ENCODE measurements around the gene DMAC2.
"Not testable (repeated sequence)": the region's sequence is repeated elsewhere in the genome, so short reads cannot be mapped to it uniquely, and the experiment has no call there.

The DMAC2 gene

DNA sequence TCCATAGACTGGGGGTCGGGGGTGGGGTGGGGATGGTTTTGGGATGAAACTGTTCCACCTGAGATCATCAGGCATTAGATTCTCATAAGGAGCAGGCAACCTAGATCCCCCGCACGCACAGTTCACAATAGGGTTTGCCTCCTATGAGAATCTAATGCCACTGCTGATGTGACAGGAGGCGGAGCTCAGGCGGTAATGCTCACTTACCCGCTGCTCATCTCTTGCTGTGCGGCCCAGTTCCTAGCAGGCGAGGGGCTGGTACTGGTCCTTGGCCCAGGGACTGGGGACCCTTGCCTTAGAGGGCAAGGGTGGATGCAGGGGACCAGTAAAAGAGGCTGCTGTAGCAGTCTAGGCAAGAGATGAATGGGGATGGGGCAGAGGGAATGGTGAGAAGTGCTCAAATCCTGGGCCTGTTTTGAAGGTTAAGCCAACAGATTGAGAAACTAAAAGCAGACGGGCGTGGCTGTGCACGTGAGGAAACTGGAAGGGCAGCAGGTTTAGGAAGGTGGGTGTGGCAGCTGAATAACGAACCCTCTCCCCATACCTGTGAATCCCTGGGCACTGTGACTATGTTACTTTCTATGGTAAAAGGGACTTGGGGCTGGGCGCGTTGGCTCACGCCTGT, 1.7 kb upstream of the DMAC2 start:
- TF ChIP-seq, protein P1, sequence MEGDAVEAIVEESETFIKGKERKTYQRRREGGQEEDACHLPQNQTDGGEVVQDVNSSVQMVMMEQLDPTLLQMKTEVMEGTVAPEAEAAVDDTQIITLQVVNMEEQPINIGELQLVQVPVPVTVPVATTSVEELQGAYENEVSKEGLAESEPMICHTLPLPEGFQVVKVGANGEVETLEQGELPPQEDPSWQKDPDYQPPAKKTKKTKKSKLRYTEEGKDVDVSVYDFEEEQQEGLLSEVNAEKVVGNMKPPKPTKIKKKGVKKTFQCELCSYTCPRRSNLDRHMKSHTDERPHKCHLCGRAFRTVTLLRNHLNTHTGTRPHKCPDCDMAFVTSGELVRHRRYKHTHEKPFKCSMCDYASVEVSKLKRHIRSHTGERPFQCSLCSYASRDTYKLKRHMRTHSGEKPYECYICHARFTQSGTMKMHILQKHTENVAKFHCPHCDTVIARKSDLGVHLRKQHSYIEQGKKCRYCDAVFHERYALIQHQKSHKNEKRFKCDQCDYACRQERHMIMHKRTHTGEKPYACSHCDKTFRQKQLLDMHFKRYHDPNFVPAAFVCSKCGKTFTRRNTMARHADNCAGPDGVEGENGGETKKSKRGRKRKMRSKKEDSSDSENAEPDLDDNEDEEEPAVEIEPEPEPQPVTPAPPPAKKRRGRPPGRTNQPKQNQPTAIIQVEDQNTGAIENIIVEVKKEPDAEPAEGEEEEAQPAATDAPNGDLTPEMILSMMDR (IDR thresholded peaks at IDR 0.05; ENCODE audit: low read depth, low read length), result no peak
- no peak overlapping the region for H3K4me3 ChIP-seq (ENCODE audit: low read depth, low read length)

DNA sequence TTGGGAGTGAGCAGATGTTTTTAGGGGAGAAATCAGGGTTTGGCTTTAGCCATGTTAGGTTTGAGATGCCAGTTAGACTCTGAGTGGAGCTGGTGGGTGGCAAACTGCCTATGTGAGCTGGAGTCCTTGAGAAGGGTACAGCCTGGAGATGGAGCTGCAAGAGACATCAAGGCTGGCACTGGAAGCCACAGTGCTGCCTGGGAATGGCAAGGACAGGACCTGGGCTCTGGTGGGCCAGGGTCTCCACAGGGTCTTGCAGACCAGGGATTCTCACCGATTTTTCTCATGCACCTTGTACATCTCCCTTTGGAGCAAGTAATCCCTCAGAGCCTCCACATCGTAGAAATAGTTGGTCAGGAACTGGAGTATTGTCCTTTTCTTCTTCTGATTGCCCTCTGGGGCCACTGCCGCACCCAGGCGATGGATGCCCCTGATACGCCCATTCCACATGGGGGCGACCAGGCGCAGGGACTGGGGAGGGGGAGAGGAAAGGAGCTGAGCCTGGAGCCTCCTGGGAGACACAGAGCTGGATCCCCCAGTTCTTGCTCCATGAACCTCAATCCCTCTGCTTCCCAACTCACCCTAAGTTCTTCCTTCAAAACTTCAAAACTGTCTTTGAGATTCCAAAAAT, 1.7 kb downstream of the DMAC2 start:
- TF ChIP-seq, protein P1 (IDR thresholded peaks at IDR 0.05; ENCODE audit: low read depth, low read length), result no peak
- H3K4me3 ChIP-seq (ENCODE audit: low read depth, low read length), result no peak overlapping the region

DNA sequence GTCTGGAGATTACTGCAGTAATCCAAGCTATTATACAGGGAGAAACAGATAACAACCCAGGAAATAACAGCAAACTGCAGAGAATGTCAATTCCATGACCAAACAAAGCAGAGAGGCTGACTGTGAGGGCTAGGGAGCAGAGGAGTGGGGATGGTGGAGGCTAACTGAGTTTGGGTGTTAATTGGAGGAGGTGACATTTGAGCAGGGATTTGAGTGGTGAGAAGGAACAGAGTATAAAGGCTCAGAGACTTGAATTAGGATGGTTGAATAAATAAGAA, 3.1 kb downstream of the DMAC2 start:
- H3K4me3 ChIP-seq (ENCODE audit: low read depth, low read length), result no peak overlapping the region
- TF ChIP-seq, protein P1 (IDR thresholded peaks at IDR 0.05; ENCODE audit: low read depth, low read length), result no peak

DNA sequence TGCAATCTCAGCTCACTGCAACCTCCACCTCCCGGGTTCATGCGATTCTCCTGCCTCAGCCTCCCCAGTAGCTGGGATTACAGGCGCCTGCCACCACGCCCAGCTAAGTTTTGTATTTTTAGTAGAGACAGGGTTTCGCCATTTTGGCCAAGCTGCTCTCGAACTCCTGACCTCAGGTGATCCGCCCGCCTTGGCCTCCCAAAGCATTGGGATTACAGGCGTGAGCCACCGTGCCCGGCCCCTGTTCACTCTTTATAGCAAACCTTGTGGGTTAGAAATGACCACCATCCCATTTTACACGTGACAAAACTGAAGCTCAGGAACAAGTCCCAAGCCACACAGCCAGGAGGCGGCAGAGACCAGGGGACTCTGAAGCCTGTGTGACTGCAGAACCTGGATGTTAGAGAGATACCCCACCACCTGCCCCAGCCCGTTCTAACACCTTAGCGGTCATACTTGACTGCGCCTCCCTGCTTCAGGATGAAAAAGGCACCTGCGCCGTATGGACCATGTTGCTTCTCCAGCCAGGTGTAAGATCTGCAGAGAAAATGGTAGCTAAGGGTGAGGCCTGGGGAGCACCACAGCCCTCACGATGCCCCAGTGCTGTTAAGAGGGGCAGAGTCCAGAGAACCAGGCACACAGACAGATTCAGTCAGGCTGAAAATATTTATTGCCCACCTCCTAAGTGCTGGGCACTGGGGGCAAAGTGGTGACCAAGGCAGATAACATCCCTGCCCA, 3.6 kb downstream of the DMAC2 start:
- TF ChIP-seq, protein P1 (IDR thresholded peaks at IDR 0.05; ENCODE audit: low read depth, low read length), result no peak
- H3K4me3 ChIP-seq (ENCODE audit: low read depth, low read length), result no peak overlapping the region

DNA sequence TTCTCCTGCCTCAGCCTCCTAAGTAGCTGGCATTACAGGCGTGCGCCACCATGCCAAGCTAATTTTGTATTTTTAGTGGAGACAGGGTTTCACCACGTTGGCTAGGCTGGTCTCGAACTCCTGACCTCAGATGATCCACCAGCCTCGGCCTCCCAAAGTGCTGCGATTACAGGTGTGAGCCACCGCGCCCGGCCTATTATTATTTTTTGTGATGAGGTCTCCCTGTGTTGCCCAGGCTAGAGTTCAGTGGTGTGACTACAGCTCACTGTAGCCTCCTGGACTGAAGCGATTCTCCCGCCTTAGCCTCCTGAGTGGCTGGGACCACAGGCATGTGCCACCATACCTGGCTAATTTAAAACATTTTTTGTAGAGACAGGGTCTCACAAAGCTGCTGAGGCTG, 4.3 kb downstream of the DMAC2 start:
- not testable (repeated sequence) for H3K4me3 ChIP-seq (ENCODE audit: low read depth, low read length)

DNA sequence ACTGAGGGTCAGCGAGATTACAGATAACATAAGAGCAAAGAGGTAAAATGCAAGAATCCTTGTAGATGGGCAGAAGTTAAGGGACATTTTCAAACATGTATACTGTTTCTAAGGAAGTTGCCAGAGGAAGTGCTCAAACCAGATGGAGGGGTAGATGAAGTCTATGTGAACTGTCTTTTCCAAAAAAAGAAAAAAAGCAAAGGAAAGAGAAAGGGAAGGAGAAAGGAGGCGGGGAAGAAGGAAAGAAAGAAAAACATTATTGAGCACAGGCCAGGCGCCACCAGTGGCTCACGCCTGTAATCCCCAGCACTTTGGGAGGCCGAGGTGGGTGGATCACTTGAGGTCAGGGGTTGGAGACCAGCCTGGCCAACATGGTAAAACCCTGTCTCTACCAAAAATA, 5.3 kb downstream of the DMAC2 start:
- H3K4me3 ChIP-seq (ENCODE audit: low read depth, low read length), result no peak overlapping the region
- TF ChIP-seq, protein P1 (IDR thresholded peaks at IDR 0.05; ENCODE audit: low read depth, low read length), result no peak

DNA sequence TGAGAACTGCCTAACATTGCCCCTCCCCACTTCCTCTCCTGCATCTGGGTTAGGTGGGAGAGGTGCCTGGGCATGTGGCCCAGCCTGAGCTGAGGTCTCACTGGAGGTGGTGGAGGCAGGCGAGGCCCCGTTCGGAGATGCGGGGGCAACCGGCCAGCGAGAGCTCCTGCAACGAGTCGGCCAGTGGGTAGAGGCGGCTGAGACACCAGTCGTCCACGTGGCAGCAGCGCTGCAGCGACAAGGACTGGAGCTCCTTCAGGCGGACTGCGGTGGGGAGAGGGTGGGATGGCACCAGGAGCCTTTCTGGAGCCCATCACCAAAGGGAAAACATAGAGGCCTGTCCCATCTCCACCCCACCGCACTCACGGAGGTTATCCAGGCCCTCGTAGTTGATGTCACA, 6.5 kb downstream of the DMAC2 start:
- TF ChIP-seq, protein P1 (IDR thresholded peaks at IDR 0.05; ENCODE audit: low read depth, low read length), result no peak
- H3K4me3 ChIP-seq (ENCODE audit: low read depth, low read length), result no peak overlapping the region
